GM18858 (cell line): Measurements from ENCODE around the gene ZNF213.

ENCODE experiments used
- ATAC-seq: cut with Tn5 transposase; IDR thresholded peaks from one replicate; pipeline ENCODE4 v1.9.1; 2021; ENCODE audit not compliant: unreplicated experiment

The ZNF213 gene

DNA sequence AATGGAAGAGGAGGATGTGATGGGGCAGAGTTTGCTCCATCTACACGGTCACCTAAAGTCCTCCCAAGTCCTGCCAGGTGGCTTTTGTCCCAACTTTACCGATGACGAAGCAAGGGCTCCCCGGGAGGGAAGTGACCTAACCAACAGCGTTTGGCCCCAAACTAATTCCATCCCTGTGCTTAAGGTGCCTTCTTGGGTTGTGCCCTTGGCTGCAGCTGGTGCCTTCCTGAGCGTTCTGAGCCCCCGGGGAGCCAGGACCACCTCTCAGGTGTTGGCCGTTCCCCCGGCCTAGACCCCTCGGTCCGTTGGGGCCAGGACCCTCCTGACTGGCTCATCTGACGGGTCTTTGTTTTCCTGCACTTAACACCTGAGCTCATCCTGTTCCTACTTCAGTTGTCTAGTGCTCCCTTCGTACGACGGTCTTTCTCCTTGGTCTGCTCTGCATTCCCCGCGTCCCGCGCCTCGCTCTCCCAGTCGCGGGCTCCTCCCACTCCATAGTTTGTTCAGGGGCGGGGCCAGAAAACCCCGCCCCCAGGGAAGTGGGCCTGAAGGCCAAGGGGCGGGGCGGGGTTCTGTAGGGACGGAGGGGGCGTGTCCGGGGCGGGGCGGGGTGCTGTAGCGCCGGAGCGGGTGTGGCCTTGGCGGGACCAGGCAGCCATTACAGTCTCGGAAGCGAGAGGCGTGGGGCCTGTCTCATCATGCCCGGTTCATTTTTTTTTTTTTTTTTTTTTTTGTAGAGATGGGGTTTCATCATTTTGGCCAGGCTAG lies 34.9 kb upstream of the ZNF213 start:
- no peak for ATAC-seq

GRCh38 chr16:3101018-3101840 lies 33.6 kb upstream of the ZNF213 start:
- ATAC-seq: no peak

DNA sequence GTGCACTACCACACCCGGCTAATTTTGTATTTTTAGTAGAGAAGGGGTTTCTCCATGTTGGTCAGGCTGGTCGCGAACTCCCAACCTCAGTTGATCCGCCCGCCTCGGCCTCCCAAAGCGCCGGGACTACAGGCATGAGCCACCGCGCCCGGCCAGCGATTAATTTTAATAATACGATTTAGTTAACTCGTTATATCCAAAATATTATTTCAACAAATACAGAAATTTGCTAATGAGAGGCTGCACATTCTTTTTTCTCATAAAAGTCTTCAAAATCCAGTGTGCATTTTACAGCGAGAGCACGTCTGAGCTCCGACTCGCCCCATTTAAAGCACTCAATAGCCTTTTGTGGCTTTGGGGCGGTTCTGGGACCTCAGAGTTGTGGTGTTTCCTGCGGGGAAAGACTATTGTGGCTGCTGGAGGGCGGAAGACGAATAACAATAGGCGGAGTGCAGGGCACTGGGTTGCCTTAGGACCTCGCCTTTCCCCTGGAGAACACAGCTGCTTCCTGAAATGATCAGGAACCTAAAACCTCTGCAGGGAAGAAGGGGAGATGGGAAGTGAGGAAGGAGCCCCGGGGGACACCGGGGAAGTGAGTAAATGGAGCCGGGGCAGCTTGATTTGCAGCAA lies 32.9 kb upstream of the ZNF213 start:
- no peak for ATAC-seq

GRCh38 chr16:3106205-3106928 lies 28.5 kb upstream of the ZNF213 start:
- ATAC-seq: peak; percentile 55

DNA sequence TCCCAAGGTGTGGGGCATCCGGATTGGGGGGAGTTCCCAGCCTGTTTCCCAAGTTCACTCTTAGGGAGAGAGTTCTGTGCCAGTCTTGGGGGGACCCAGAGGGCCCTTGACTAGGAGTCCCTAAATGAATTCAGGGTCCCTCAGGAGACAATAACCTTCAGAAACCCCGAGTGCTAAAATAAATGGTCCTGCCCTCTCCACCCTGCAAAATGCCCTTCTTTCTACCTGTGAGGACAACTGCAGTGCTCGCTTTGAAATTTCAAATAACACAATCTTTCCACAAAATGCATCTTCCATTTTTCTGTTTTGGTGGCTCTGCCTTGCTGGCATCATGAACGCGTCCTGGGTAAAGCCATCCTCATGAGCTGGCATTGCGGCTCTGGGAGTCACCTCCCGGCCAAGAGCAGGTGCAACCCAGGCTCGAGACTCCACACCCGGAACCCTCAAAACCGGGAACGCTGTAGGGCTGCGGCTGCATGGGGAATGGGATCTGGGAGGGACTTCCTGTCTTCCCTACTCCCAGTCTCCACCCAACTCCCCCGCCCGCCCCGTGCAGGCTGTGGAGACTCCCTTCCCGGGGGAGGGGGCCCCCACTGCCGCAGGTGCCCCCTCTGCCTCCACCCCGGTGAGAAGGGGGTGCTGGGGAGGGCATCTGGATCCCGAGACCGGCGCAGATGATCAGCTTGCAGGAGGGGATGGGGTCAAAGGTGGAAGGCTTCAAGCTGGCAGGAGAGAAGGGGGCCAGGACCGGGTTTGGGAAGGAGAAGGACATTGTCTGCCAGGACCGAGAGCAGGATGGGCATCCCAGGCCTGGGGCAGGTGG lies 22.6 kb upstream of the ZNF213 start, which contains the start of gene ZNF205:
Gene ZNF205, plus strand, starts transcription at position 529 of the 823 bp plus-strand sequence. CDS start 845 bp downstream, outside the sequence.
- no peak for ATAC-seq

GRCh38 chr16:3112881-3113574 lies 21.8 kb upstream of the ZNF213 start:
- ATAC-seq: no peak

GRCh38 chr16:3113765-3114479 lies 20.9 kb upstream of the ZNF213 start:
- ATAC-seq: no peak

DNA sequence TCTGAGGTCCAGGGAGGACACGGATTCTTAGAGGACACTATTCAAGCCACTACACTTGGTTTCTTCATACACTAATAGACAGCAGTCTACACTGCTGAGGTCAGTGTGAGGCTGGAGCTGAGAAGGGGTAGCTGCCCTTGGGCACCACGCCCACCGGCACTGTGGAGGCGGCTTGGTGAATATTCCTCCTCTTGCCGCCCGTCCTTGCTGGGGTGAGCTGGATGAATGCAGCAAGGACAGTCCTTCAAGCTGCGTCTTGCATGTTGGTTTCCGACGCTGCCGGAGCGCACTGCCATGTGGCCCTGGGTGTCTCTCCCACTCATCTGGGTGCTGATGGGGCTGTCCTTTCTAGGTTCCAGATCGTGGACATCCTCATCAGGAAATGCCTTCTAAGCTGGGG lies 19.8 kb upstream of the ZNF213 start:
- no peak for ATAC-seq

DNA sequence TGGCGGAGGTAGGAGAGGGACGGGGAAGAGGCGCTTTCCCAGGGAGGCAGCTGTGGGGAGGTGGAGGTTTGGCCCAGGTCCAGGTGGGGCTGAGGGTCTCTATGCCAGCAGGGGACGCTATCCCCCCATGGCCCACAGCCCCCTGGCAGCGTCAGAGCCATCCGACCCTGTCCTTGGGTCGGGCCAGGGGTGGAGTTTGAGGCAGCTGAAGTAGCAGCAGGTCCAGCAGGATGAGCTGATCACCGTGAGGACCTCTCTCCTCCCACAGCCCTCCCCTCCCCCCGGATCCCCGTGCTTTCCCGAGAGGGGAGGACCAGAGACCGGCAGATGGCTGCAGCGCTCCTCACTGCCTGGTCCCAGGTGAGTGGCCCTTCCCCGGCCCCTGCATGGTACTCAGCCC lies 19.3 kb upstream of the ZNF213 start:
- ATAC-seq: no peak

DNA sequence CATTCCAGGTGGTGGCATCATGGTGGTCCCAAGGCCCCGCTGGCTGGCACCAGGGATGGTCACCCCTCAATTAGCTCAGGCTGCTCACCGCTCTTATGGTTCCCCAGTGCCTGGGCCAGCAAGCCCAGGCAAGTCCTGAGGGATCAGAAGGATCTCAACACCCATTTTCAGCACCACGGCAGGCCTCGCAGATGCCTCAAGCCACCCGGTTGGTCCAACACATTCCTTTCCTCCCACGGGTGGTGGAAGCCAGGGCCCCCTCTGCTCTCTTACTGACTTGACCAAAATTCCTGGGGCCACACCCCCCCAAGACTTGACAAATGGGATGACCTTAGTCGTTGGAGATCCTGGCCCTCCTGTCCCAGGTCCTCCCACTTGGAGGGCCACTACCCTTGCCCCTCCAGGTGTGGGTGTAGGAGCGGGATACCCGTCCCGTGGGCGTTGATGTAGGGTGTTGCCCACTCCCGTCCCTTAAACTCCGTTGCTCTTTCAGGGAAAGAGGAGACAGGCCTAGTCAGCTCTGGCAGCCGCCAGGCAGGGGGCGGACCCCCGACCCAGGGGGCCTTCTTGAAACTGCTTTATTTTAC lies 16.5 kb upstream of the ZNF213 start:
- ATAC-seq: no peak

GRCh38 chr16:3118846-3119245 lies 16.0 kb upstream of the ZNF213 start:
- no peak for ATAC-seq

- ATAC-seq: no peak
Observed at GRCh38 chr16:3119286-3119685, 15.5 kb upstream of the ZNF213 start.

DNA sequence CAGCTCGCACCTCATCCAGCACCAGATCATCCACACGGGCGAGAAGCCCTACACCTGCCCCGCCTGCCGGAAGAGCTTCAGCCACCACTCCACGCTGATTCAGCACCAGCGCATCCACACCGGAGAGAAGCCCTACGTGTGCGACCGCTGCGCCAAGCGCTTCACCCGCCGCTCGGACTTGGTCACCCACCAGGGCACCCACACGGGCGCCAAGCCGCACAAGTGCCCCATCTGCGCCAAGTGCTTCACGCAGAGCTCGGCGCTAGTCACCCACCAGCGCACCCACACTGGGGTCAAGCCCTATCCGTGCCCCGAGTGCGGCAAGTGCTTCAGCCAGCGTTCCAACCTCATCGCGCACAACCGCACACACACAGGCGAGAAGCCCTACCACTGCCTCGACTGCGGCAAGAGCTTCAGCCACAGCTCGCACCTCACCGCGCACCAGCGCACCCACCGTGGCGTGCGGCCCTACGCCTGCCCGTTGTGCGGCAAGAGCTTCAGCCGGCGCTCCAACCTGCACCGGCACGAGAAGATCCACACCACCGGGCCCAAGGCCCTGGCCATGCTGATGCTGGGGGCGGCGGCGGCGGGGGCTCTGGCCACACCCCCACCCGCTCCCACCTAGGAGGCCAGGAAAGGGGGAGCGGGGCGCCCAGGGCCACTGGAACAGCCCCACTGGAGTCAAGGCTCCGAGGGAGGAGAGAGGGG lies 15.0 kb upstream of the ZNF213 start:
- no peak for ATAC-seq

DNA sequence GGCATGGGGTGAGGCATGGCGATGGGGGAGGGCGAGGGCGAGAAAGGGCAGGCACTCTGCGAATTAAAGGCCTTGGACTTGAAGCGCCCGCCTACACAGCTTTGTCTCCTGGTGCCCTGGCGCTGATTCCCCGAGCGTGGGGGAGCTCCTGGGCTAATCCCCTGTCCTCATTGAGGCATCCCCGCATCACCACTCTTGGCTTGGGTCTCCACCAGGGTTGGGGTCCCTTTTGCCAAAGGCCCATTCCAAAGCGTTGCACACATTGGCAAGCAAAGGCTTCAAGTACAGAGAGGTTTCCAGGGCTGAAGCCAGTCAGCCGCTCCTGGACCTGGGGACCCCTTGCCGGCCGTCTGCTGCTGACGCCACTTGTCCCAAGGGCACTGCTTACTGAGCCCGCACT lies 14.4 kb upstream of the ZNF213 start:
- no peak for ATAC-seq

DNA sequence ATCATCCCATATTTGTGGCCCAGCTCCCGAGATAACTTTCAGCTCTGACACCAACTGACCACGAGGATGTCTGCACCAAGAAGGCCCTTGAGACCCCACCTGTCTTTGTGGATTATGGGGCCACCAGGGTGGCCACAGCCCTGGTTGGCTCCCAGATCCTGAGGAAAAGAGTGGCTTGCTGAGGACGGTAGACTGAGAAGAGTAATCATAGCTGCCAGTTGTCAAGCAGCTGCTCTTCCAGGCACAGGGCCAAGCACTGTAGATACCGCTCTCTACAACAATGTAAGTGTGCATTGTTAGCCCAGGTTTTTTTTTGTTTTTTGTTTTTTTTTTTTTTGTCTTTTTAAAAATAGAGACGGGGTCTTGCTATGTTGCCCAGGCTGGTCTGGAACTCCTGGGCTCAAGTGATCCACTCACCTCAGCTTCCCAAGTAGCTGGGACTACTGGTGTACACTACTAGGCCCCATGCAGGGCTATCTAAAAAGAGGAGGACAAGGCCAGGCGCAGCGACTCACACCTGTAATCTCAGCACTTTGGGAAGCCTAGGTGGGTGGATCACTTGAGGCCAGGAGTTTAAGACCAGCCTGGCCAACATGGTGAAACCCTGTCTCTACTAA lies 12.9 kb upstream of the ZNF213 start:
- ATAC-seq: no peak

- ATAC-seq: no peak
Observed at GRCh38 chr16:3122926-3123570, 11.8 kb upstream of the ZNF213 start.
